ENCODE results near the gene FAM72D.
"Not testable (repeated sequence)": the region's sequence is repeated elsewhere in the genome, so short reads cannot be mapped to it uniquely, and the experiment has no call there.

FAM72D gene

GRCh38 chr1:145093517-145094149, 2.1 kb upstream of the FAM72D start:
- not testable (repeated sequence) for DNase-seq

DNA sequence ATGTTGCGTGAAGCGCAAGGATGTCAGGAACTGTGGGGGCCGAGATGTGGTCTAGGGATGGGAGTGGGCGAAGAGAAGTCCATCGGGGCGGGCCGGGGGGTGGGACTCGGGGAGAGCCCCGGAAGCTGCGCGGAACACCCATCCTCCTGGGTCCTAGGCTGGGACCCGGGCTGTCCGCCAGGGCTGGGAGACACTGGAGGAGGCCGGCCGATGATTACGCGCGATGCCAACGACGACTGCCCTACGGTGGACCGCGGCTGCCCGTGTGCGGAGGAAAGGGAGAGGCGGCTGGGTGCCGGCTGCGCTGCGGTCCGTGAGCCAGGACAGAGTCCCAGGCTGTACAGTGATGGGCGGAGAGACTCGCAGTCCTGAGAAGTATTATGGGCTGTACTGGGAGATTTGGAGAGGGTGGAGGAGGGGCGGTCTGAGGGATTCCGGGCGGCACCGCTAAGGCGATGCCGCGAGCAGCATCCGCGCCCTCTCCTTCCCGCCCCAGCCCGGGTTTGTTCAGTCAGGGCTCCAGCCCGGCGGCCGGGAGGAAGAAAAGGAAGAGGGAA, 1.0 kb upstream of the FAM72D start:
- DNase-seq: not testable (repeated sequence)

DNA sequence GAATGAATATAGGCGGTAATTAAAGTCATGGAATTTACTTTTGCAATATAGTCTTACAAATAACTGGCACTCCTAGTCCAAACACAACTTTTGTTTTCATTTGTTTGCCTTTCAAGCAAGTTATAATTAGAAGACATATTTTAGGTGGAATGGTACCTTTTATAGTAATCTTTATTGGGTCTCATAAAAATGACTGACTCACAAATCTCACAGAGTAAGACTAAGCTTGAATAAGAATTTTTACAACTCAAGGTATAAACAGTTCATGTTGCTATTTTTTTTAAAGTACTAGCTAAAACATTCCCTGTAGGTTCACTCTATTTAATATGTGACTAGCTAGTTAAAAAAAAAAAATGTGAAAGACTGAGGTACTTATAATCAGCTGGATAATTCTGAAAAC, 6.0 kb downstream of the FAM72D start:
- not testable (repeated sequence) for DNase-seq

GRCh38 chr1:145103294-145103693, 7.5 kb downstream of the FAM72D start:
- DNase-seq: not testable (repeated sequence)

GRCh38 chr1:145111674-145112073, 15.9 kb downstream of the FAM72D start:
- DNase-seq: not testable (repeated sequence)

DNA sequence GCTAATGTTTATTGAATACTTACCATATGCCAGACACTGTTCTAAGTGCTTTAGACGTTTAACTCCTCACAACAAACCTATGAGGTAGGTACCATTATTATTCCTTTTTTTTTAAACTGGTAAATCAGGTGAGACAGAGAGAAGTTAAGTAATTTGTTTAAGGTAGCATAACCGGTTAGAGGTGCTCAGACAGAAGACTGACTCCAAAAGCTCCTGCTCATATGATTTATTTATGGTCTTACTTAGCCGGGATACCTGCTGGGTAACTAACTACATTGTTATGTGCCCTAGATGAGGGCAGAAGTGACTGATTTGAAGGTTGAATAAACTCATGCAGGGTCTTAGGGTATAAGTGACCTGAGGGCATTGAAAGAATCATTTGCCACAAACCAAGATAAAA, 16.9 kb downstream of the FAM72D start:
- DNase-seq: not testable (repeated sequence)

GRCh38 chr1:145114560-145115057, 18.8 kb downstream of the FAM72D start:
- not testable (repeated sequence) for DNase-seq

GRCh38 chr1:145115587-145116493, 20.1 kb downstream of the FAM72D start:
- DNase-seq: not testable (repeated sequence)

DNA sequence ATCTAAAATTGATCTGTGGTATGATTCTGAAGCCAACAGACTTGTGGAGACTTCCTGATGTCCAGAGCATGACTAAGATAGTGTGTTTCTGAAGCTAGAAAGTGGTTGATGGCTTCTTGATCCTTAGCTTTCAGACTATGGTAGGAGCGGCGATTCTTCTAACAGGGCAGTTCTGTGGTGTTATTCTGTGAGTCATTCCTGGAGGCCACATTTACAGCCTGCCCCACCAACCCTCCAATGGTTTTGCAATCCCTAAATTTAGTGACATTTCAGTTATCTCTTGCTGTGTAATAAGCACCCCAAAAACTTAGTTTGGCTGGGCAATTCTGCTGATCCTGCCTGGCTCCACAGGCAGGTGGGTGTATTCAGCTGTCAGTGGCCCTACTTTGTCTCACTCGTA, 24.1 kb downstream of the FAM72D start:
- not testable (repeated sequence) for DNase-seq

DNA sequence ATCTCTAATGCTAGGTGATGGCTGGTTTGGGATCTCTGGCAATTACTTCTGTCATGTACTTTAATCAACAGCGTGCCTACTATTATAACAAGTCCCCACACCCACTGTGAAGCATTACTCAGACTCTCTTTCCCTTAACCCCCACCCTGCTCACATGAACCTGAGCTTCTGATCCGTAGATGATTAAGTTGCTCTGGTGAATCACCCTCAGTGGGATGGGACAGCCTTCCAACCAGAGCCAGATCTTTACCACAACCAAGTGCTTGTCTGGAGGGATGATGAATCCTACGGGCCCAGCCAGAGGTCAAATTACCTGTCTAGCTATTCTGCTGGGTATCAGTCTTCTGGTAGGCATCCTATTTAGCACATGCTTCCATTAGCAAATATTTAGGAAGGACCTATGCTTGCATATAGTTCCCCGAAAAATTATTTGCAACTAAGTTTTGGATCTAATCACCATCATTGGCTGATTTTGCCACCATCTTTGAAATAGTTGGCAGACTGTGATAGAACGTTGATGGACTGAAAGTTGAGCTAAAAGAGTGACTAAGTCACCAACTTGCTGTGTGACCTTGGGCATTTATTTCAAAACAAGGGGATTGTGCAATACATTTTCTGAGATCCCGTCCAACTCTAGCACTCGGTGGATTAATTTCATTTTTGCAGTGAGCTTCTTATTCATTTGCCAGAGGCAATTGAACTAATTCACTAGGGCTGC, 26.7 kb downstream of the FAM72D start:
- DNase-seq: not testable (repeated sequence)

DNA sequence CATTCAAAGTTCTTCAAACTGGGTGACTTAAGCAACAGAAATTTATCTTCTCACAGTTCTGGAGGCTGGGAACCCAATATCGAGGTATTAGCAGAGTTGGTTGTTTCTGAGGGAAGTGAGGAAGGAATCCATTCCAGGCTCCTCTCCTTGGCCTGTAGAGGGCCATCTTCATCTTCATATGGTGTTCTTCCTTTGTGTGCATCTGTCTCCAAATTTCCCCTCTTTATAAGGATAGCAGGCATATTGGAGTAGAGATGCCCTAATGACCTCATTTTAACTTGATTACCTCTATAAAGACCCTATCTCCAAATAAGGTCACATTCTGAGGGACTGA, 27.3 kb downstream of the FAM72D start:
- DNase-seq: not testable (repeated sequence)

DNA sequence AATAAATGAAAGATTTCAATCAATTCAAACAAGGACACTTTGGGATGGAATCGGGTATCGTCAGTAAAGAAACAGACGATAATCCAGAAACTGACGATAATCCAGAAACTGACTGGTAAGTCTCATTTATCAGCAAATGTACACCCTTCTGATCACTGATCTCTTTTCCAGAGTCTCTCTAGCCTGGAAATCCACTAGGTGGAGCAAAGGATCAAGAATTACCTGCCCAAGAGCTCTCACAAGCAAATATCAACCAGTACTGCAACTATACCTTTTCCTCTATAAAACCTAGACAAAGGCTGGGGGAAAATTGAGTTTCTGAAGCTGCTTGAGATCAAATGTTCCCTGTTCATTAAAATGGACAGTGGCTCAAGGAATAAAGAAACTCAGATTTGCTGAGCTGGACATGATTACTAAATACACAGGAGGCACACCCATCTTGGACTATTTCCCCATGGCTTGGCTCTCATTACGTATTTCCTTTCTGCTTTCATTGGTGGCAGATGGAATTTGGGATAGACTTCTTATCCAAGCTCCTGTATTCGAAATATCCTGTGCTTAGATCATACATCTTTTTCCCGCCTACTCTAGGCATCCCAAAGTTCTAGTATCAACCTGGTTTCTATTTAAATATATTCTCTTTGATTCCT, 28.3 kb downstream of the FAM72D start:
- DNase-seq: not testable (repeated sequence)

DNA sequence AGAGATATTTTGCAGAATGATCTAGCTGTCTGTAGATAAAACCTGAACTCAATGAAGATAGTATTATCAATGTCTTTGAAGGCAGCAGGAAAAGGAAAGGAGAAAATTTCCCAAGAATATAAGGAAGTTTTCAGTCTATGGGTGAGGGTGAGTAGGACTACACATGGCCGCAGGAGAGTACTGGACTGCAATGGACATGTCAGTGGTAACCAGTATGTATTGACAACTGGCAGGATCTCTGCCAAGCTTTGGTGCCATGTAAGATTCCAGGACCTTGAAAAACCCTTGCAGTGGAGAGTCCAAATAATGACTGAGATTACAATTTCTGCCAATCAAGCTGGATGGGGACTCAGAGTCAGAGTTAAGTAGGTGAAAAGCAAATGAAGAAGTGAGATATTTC, 29.3 kb downstream of the FAM72D start:
- not testable (repeated sequence) for DNase-seq

GRCh38 chr1:145127144-145127543, 31.4 kb downstream of the FAM72D start:
- not testable (repeated sequence) for DNase-seq

- DNase-seq: not testable (repeated sequence)
These were observed 33.1 kb downstream of the FAM72D start for GRCh38 chr1:145128697-145129469.

GRCh38 chr1:145134476-145134875, 38.7 kb downstream of the FAM72D start:
- DNase-seq: not testable (repeated sequence)

DNA sequence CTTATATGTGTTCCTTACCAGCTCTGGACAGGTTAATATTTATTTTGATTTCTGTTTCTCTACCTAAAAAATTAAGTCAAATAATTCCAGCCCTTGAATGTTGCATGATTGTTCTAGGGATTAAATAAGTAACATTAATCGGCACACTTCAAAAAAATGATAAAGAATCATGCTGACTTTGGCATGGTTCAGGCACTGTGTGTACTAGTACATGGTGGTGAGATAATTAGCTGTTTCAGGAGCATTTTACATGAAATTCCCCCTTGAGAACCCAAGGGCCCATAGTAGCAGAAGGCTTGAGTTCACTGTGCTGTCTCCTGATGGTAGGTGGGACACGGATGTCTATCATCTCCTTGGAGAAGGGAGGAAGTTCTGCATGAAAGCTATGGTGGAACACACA, 44.8 kb downstream of the FAM72D start:
- DNase-seq: not testable (repeated sequence)

- not testable (repeated sequence) for DNase-seq
These were observed 48.6 kb downstream of the FAM72D start for GRCh38 chr1:145144264-145144913.

- not testable (repeated sequence) for DNase-seq
These were observed 50.5 kb downstream of the FAM72D start for GRCh38 chr1:145146308-145146707.

GRCh38 chr1:145147172-145147571, 51.4 kb downstream of the FAM72D start:
- not testable (repeated sequence) for DNase-seq

- not testable (repeated sequence) for DNase-seq
These were observed 59.6 kb downstream of the FAM72D start for GRCh38 chr1:145155421-145155820.

Measured in NCI-H1930 (cell line).